Activated T-cell treated with anti-CD3 and anti-CD28 coated beads, Interleukin-2, amount 50 U/mL, for 1 hour (primary cell): ENCODE results near the gene RASL11B.

Experiments
- DNase-seq: peaks from one replicate; pipeline ENCODE4 v3.0.0-alpha.2; 2020

Gene RASL11B

DNA sequence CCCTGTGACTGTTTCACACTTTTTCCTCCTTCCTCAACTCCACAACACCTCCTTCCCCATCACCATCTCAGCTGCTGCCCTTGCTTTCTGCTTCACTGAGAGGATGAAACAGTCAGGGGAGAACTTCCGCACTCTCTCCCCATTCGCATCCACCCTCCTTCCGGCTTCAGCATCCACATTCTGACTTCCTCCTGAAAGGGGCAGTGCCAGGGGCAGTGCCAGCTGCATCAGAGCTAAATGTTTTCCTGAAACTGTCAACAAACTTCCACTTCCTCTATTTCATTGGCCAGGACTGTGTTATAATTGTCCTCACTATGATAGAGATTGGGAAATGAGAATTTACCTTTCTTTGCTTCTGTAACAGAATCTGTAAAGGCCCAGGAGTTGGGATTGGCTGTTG lies 18.2 kb upstream of the RASL11B start:
- no peak for DNase-seq

DNA sequence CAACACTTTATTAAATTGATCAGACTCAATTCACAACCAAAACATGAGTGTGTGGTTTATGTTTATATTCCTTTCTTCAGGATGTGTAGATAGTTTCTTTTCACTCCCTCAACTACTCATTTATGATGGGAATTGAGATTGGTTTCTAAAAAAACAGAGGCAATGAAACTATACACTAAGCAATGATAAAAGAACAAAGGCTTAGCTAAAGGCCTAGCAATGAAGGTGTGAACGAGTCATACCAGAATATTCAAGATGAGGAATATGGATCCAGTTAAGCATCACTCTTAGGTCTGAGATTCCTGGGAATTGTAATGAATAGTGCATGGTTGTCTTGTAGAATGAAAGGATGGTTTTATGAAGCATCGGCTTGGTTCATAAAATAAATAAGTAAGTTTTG lies 17.5 kb upstream of the RASL11B start:
- DNase-seq: no peak

DNA sequence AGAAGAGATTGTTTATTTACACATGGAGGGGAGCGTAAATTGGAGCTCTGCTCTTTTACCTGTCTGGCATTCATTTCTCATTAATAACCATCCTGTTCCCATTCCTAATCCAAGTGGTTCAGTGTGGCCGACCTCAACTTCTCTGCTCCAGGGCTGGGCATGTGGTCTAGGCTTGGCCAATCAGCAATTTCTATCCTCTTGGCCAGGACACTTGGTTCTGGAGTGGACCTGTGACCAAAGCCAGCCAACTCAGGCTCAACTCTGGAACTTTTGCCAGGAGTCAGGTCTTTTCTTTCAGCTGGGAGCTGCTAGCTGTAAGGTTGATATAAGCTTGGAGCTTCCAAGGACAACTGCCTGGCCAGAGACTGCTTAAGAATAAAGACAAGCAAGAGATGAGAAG lies 15.6 kb upstream of the RASL11B start:
- DNase-seq: no peak

DNA sequence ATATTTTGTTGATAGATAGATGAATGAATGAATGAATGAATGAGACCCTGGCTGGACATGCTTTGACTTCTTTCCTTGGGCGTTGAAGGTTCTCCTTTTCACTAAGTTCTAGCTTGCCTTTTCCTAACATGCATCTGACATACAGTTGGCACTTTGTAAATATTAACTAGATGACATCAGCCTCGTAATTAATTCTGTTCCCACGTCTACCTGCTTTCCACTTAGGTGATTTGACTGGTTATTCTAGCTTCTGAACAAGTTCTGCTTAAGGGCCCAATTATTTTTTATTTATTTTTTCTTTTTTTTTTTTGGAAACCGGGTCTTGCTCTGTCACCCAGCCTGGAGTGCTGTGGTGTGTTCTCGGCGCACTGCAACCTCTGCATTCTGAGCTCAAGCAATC lies 13.9 kb upstream of the RASL11B start:
- no peak for DNase-seq

DNA sequence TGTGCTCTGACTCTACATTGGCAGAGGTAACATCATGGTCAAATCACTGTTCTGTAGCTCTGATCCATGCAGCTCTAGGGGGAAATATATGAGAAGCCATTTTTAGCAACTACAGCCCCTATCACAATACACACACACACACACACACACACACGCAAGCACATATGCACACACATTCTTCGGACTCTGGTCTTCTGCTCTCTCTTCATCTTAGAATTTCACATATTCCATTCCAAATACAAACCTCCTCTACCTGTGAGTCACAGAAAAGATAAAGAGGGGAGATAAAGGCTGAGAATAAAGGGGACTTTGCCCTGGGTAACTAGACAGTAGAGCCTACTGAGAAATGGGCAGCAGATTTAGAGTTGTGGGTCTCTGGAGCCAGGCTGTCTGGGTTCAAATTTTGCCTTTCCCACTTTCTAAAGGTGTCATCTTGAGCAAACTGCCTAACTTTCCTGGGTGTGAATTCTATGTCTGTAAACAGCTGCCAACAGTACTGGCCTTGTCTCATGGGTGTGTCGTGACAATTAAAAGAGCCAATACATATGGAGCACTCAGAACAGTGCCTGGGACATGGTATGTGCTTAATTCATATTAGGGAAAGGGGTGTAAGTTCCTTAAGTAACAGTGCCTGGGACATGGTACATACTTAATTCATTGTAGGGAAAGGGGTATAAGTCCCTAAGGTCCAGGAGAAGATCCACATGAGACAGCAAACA lies 11.6 kb upstream of the RASL11B start:
- DNase-seq: no peak

DNA sequence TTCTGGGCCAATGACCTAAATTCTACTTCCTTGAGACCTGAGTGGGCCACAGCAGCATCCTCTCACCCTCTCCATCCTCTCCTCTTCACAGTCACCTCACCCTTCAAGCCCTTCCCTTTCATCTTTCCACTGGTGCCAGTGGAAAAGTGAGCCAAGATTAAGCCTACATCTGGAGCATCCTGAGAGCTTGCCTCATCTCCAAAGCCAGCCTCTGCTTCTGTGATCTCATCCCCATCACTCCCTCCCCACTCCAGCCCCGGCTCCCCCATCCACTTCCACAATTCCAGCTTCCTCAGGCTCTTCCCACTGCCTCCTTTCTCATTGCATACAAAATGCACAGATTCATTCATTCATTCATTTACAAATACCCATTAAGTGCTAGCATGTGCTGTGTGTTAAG lies 10.1 kb upstream of the RASL11B start:
- DNase-seq: no peak

DNA sequence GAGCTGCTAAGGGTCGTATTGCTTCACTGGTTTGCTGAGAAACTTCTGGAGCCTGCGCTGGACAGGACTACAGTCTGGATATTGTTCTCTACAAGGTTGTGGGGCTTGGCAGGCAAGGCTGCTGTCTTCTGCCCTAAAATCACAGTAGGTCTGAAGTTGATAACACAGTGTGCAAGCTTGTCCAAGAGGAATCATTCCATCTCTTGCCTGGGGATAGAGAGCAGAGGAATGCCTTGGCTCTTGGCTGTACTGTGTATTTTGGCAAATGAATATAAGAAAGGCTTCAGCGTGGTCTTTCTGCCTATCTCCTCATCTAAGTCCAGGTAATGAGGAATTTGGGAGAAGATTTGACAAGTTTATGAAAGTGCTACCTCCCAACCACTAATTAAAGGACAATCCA lies 9.4 kb upstream of the RASL11B start:
- DNase-seq: no peak

DNA sequence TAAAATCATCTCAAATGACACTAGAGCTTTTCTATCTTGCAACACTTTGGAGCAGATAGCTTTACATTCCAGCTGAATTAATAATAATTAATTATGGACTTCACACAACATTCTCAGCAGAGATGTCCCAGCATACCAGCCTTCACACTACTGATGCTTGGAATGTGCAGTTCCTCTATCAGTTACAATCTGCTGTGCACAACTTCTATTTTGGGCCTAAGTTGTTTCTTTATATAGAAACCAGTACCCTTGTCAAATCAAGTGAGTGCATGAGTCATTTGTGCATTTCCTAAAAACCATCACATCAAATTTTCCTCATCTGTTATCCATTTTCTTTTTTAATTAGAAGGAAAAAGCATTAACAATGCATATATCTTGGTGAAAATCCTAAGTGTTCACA lies 8.8 kb upstream of the RASL11B start:
- DNase-seq: no peak

DNA sequence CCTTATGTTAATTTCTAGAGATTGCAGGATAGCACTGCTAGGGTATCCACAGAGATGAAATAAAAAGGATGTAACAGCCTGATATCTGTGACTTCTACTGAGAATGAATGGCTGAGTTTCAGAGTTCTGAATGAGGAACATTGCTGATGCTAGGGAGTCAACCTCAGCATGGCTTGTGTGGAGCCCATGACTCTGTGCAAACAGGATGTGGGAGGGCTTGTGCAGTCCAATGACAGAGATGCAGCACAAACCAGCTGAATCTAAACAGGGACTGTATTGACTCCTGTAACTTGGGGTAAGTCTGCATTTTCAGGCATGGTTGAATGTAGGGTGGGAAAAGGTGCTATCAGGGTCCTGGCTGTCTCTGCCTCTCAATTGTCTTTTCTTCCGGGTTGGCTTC lies 5.3 kb upstream of the RASL11B start:
- no peak for DNase-seq

DNA sequence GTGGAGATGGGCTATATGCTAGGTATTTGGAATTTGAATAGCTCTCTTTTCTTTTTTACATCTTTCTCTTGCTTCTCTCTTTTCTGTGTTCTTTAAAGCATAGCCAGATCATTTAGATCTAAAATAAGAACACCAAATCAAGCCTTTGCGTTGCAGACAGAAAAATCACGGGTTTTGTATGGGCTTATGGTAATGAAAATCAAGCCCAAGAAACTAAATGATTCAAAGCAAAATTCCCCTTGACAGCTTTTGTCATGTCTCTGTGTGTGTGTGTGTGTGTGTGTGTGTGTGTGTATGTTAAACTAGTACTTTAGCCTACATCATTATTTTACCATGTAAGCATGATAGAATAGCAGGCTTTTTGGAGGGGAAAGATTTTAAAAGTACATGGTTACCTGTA lies 1.8 kb upstream of the RASL11B start:
- no peak for DNase-seq

DNA sequence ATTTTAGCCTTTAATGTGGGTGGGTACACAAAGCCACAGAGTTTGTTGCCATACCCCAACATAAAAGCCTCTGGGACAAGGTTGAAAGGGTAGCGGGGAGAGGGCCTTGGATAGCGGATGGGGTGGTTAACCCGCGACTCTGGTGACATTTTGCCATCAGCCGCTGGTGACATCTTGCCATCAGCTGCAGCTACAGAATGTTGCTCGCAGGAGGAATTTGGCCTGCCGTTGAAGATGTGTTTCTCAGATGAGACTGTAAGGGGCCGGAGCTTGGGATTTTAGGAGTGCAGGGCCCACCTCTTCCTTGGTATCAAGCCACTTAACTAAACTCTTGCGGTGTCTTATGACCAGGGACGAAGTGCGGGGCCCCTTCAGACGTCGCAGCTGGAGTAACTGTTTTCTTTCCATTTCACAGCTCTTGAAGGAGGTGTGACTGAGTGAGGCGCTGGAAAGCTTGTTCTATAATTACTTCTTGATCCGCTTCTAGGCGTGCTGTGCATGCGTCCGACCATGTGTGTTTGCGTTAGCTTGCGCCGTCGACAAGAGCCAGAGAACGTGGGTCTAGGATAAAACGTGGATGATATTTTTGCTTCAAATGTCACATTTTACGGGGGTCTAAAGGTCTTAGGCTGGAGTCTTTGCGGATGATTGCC lies 820 bp upstream of the RASL11B start:
- DNase-seq: no peak

DNA sequence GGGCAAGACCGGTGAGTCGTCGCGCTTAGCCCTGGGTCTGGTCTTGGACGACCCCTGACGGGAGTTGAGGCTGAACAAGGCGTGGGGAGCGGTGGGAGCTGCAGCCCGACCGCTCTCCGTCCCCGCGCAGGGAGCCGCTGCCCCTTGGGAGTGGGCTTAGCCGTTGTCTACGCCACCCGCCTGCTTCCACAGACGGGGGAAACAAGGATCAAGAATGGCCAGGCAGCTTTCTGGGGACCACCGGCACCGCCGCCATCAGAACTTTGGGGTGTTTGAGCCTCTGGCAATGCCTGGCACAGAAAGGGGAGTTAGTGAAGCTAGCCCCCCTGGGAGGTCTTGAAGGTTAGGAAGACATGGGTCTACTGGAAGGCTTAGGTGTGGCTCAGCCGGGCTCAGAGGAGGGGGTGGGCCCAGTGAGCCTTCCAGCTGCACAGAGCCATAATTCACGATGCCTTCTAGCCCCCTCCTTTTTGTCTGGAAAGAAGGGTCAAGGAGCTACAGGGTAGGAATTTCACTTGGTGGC lies 583 bp downstream of the RASL11B start:
- DNase-seq: no peak

DNA sequence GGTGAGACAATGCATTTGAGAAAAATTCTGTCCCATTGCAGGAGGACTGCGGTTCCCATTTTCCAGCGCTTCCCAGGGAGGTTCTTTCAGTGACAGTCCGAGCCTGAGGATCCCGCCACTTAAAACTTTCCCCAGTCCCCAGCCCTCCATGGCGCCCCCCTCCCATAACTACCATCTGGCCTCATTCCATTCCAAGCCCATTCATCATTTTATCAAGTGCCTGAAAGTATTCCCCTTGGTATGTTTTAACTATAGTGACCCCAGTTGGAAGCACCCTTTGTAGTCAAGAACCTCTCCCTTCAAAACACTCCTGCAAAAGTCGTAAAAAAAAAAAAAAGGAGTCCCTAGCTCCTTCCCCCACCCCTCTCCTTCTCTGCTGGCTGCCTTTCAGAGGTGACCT lies 1.2 kb downstream of the RASL11B start:
- no peak for DNase-seq

DNA sequence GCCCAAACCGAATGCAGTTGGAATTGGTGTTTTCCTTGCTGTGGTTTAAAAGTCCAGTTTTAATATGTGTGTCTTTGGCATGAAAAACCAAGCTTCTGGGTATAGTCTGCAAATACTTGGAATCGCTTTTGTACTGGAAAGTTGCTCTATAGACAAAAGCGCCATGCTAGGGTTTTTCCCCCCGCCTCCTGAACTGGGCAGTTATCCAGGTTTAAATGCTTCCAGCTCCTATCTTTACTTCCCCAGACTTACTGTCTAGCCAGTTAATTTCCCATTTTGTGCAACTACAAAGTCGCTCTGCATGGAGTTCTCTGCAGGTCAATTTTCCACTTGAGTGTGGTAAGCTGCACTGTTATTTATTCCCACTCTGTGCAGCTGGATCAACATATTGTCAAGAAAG lies 2.7 kb downstream of the RASL11B start:
- no peak for DNase-seq

DNA sequence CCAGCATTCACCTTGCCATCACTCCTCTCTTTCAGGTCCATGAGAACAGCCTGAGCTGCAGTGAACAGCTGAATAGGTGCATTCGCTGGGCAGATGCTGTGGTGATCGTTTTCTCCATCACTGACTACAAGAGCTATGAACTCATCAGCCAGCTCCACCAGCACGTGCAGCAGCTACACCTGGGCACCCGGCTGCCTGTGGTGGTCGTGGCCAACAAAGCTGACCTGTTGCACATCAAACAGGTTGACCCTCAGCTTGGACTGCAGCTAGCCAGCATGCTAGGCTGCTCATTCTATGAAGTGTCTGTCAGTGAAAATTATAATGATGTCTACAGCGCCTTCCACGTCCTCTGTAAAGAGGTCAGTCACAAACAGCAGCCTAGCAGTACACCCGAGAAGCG lies 3.2 kb downstream of the RASL11B start:
- DNase-seq: no peak

DNA sequence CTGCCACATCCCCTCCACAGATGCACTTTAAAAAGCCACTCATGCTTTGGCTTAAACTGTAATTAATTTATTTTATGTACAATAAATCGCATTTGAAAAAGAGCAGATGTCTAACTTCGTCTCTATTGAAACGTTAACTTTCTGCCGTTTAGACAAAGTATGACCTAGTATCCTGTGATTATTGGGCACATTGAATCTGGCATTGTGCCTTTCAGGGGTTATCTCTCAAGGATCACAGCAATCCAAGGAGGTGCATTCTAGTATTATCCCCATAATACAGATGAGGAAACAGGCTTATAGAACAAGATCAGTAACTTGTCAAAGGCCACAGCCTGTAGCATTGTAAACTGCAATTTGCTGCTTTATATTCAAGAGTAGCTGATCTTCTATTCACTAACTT lies 4.6 kb downstream of the RASL11B start:
- DNase-seq: no peak

DNA sequence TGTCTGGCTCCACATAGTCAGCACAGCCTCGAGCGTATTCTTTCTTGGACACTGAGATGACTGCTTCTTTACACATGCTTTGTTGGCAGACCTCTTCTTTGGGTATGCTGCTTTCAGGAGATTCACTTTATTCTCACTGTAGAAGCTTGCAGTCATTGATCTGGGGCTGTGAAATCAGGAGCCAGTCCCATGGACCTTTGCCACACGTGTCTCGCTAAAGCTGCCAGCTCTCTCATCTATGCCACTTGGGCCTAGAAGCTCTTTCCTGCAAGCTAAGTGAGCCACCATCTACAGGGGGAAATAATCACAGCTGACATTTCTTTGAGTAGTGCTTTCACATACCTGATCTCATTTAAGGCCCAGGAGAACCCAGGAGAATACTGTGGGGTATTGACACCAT lies 5.0 kb downstream of the RASL11B start:
- DNase-seq: no peak

DNA sequence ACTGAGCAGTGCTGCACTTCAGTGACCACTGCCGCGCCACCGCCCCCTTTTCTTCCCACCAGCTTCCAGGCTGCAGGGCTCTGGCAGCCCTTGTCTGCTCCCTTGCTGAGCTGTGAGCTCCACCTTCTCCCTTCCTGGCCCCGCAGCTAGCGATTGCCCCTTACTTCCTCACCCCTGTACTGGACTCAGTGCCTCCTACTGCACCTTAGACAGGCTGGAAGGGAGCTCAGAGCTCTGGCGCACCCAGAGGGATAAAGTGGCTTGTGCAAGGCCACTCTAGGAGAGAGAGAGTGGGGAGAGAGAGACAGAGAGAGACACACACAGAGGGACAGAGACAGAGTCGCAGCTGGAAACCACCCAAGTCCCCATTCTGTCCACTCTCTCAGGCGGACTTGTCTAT lies 6.0 kb downstream of the RASL11B start:
- DNase-seq: no peak

DNA sequence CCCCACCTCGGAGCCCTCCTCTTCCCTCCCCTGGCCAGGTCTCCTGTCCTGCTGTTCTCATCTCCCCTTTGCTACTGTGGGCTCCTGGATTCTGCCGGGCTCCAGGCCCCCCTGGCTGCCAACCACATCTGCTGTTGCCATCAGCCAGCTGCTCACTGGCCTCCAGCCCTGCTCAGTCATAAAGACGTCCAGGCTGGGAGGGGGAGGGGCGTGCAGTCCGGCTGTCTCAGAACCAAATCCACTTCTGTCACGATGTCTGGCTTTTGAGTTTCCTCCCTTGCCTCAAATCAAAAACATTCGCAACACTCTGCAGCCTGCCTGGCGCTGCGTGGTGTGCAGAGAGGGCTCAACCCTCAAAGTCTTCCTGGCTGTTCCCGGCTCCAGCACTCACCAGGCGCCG lies 7.1 kb downstream of the RASL11B start:
- DNase-seq: no peak

DNA sequence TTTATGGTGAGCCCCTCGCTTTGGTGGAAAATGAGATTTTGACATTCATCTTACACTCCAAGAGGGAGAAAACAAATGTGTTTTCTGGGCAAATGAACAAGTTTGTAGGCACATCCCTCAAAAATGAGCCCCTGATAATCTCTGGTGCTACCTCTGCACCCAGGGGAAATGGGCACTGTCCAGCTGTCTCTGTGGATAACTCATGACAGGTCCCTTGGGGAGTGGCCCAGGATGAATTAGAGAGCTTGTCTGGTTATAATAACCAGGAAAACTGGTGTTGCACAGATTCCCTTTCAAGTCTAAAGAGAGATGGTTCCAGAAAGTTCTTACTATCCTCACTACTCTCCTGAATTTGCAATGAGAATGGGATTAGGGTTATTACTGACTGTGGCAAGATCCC lies 7.5 kb downstream of the RASL11B start:
- no peak for DNase-seq

DNA sequence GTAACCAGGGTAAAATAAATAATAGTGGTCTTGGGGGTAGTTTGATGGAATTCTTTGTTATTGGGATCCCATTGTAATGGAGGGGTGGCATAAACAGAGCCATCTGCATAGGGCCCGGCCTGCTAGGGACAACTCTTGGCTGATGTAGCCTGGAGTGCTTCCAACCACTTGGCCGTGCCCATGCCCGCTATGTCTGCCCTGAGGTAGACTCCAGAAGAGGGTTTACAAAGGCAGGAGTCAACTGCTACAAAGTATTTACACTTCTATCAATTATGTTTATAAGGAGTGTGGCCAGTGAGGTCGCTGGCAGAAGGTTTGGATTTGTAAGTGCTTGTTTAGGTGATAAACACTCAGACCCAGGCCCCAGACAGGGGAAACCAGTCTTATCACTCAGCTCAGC lies 8.1 kb downstream of the RASL11B start:
- no peak for DNase-seq

DNA sequence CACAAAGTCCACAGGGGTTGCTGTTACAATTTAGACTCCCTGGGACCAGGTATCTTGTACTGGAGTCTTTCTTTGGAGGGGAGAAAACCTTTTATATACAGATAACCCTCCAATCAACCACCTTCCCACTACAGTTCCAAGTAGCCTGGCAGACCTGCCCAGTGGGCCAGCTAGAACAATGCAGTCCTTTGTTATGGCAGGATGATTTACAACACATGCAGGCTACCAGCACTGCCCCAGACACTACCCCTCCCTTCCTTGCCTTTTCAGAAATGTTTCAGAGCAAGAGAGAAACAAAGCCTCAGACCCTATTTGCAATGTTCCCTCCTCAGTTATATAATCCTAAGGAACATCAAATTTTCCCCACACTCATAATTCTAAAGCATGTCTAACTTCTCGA lies 11.1 kb downstream of the RASL11B start:
- DNase-seq: no peak

DNA sequence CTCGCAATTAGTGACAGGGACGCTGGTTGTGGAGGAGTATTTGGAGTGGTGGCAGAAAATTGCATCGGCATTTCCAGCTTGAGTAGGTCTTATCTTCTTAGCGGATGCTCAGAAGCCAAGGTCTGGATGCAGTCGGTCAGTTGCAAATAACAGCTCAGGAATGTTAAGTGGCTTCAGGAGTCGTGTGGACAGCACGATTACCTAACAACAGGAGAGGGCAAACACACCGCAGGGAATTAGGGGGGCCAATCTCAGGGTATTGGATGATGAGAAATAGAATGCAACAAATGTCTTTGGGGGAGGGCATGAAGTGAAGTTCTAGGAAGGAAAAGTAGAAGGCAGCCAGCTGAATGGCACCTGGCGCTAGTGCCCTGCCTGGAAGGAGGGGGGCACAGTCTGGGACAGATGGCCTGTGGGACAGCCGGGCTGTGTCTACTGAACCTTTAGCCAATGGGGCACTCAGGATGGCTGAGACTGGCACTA lies 11.8 kb downstream of the RASL11B start:
- no peak for DNase-seq

DNA sequence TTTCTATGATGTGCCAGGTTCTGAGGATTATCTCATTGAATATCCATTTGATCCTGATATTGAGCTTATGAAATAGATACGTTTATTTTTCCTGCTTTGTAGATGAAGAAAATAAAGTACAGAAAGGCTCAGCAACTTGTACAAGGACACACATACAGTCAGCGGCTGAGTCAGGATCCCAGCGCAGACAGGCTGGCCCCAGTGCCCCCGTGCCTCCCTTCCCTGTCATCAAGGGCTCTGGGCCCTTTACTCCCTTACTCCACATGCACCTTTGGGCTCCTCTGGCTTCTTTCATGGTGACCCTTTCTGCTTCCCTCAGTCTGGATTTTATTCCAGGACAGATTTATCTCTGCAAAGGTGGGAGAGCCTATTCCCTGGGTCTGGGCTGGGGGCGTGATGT lies 12.8 kb downstream of the RASL11B start:
- DNase-seq: no peak

DNA sequence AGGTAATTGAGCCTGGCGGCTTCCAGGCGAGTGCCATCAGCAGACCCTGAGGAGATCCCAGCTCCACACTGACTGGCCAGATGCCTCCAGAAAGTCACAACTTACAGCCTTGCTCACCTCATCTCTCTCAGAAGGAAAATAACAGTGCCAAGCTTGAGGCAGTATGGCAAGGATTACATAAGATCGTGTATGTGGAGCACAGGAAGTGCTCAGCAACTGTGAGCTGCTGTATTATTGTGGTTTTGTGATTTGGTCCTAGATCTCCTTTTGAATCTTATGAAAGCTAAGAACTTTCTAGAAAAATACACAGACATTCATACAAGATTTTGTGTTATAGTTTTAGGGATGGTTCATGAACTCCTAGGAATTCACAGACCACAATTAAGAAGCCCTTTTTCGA lies 14.0 kb downstream of the RASL11B start:
- no peak for DNase-seq
